ENCODE data around the gene PLEKHG4B.

The PLEKHG4B gene

DNA sequence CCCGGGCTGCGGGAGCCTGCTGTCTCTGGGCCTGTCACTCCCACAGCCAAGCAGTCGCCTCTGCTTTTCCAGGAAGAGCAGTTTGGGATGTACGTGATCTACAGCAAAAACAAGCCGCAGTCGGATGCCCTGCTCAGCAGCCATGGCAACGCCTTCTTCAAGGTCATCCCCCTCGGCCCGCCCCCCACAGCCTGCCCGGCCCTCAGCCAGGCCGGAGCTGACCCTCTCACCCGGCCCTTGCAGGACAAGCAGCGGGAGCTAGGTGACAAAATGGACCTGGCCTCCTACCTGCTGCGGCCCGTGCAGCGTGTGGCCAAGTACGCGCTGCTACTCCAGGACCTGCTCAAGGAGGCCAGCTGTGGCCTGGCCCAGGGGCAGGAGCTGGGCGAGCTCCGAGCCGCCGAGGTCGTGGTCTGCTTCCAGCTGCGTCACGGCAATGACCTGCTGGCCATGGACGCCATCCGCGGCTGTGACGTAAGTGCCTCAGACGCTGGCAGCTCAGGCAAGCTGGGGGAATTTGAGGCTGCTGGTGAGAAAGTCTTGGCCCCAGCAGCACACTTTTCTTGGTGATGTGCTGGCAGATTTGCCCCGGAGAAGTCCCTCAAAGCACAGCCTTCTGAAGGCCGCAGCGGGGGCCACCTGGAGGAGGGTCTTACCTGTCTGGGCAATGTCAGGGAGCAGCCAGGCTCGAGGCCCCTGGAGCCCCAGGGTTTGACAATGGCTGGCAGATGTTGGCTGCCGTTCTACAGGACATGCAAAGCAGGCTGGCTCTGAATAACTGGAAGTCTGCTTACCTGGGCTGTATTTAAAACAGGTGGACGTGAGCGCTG lies 79.2 kb downstream of the PLEKHG4B start:
- no peak for DNase-seq (ENCODE audit: low spot score)

- DNase-seq (ENCODE audit: low spot score), result no peak
Measured at GRCh38 chr5:171801-172331, 79.9 kb downstream of the PLEKHG4B start.

DNA sequence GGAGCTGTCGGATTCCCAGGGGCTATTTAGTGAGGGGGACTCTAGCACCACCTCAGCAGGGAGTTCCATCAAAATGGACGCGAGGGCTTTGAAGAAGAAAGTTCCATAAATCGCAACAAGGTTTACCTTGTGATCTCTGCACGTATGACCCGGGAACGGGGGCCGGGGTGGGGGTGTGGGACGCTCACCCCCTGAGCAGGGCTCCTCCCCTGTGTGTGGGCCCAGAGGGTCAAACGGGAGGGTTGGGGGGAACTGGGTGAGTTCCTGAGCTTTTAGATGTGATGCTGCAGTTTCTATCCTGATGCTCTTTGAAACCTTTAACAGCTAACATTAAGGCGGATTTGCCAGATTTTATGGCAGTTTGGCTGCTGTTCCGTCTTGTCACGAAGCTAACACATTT lies 80.5 kb downstream of the PLEKHG4B start:
- DNase-seq (ENCODE audit: low spot score), result no peak

DNA sequence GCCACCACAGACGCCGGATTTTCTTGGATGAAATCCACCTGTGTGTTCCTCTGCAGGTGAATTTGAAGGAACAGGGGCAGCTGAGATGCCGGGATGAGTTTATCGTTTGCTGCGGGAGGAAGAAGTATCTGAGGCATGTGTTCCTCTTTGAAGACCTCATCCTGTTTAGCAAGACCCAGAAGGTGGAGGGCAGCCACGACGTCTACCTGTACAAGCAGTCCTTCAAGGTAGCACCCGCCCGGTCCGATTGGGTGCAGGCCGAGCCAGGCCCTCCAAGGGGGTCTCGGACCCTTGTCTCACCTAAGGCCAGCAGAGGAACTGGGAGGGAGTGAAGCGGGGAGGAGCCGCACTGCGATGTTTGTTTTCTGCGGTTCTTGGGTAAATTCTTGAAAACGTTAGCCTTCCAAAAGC lies 80.9 kb downstream of the PLEKHG4B start:
- DNase-seq (ENCODE audit: low spot score), result no peak

GRCh38 chr5:173392-174290 lies 81.7 kb downstream of the PLEKHG4B start:
- no peak for DNase-seq (ENCODE audit: low spot score)

DNA sequence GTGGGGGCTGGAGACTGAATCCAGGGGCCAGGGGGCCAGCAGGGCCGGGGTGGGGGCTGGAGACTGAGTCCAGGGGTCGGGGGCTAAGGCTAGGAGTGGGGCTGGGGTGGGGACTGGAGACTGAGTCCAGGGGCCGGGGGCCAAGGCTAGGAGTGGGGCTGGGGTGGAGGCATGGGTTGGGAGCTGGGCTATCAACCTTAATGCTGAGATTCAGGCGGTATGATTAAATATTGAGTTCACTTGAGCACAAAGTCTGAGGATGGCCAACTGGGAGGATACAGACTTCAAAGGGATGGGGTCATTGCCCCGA lies 82.3 kb downstream of the PLEKHG4B start:
- DNase-seq (ENCODE audit: low spot score), result no peak

- DNase-seq (ENCODE audit: low spot score), result no peak
Measured at GRCh38 chr5:174876-175465, 83.0 kb downstream of the PLEKHG4B start.

GRCh38 chr5:176296-176823 lies 84.4 kb downstream of the PLEKHG4B start:
- DNase-seq (ENCODE audit: low spot score), result no peak

DNA sequence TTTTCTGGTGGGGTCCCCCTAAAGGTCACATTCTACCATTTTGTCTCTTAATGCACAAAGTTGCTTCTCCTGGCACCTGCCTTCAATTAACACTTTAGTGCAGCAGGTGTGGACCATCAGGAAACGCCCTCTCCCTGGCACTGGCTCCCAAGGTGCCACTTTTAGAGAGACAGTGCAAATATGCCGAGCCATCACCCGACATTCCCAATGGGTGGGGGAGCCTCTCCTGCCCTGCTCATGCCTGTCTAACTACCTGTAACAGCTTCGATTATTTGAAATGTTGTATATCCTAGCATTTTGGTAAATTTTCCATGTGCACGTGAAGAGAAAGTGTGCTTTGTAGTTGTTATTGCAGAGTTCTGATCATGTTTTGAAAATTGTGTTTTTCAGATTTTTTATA lies 86.1 kb downstream of the PLEKHG4B start:
- DNase-seq (ENCODE audit: low spot score), result no peak

DNA sequence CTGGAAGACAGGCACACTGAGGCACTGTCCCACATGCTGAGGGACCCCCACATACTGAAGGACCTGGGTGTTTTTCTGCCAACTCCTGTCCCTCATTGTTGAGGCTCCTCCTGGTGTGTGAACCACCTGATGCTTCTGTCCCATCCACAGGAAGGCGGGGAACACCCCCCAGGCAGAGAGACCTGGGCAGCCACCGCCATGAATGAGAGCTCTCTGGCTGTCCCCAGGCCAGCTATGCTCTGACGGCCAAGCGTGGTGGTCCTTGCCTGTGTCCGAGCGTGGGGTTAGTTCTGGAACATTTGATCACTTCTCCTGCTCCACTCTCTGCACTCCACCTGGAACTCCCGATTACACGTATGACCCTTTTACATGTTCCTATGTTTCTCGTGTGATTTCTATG lies 87.4 kb downstream of the PLEKHG4B start:
- DNase-seq (ENCODE audit: low spot score), result no peak

- DNase-seq (ENCODE audit: low spot score), result no peak
Measured at GRCh38 chr5:180286-180918, 88.4 kb downstream of the PLEKHG4B start.

- no peak for DNase-seq (ENCODE audit: low spot score)
Measured at GRCh38 chr5:181160-181559, 89.2 kb downstream of the PLEKHG4B start.

GRCh38 chr5:181566-181965 lies 89.6 kb downstream of the PLEKHG4B start:
- no peak for DNase-seq (ENCODE audit: low spot score)

GRCh38 chr5:182126-182525 lies 90.2 kb downstream of the PLEKHG4B start:
- DNase-seq (ENCODE audit: low spot score), result no peak

- DNase-seq (ENCODE audit: low spot score), result no peak
Measured at GRCh38 chr5:184471-184870, 92.5 kb downstream of the PLEKHG4B start.

- DNase-seq (ENCODE audit: low spot score), result no peak
Measured at GRCh38 chr5:185095-186070, 93.4 kb downstream of the PLEKHG4B start.

DNA sequence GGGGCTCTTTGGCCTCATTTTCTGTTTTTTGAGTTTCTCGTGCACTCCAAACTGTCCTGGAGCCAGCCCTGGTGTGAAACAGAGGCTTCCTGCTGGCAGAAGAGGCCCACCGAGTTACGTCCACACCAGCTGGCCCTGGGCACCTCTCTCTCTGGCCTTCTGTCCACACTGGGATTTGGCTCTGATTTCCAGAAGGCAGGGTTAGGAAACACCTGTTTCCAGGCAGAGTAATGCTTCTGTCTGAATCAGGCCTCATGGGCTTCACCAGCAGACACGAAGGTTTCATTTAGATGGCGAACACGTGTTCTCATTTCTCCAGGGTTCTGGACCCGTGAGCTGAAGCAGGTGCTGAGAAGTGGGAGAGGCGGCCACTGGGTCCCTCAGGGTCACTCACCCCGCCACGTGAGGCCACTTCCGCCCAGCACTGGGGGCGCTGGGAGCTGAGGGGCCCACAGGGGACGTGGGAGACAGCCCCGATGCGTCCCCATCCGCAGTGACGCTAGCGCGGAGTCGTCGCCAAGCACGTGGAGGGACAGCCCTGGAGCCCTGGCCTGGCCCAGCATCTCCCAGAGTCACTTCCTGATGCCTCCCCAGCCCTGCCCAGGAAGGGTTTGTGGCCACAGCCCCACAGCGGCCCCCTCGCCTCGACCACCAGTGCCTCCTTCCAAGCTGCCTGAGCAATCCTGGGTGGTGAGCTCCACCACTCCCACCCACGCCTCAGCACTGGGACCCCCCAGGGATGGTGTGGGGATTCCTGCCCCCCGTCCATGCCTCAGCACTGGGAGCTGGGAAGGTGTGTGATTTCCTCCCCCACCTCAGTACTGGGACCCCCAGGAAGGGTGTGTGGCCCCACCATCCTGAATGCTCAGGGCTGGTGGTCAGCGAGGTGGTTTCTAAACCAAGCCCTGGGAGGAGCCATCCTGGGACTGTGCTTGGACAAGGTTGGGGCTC lies 94.4 kb downstream of the PLEKHG4B start:
- DNase-seq (ENCODE audit: low spot score), result no peak

DNA sequence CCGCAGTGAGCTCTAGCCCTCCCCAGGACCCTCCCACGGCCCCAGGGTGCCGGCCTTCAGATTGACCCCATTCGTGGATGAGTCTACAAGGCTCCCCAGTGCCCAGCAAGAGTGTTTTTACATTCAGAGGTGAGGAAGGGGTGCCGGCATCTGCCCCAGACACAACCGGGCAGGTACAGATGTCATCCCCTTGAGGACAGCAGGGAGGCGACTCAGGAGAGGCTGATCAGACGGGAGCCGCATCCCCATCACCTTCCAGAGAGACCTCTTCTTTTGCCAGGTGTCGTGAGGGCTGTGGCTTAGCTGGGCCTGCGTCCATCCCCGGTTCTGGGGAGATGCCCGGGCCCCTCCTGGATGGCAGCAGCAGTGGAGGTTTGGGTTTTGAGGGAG lies 95.1 kb downstream of the PLEKHG4B start:
- no peak for DNase-seq (ENCODE audit: low spot score)

GRCh38 chr5:187617-188451 lies 95.9 kb downstream of the PLEKHG4B start:
- no peak for DNase-seq (ENCODE audit: low spot score)
